GM18526 (cell line): ENCODE results near the gene C16orf46.

Experiments
- POLR2A ChIP-seq: IDR thresholded peaks from 3 replicates; pipeline ENCODE4 v1.6.1; 2011; ENCODE audit not compliant: insufficient read length; ENCODE audit errors: extremely low read depth

C16orf46 gene

GRCh38 chr16:81095653-81095952, 18.6 kb upstream of the C16orf46 start:
- TF ChIP-seq POLR2A: no peak

DNA sequence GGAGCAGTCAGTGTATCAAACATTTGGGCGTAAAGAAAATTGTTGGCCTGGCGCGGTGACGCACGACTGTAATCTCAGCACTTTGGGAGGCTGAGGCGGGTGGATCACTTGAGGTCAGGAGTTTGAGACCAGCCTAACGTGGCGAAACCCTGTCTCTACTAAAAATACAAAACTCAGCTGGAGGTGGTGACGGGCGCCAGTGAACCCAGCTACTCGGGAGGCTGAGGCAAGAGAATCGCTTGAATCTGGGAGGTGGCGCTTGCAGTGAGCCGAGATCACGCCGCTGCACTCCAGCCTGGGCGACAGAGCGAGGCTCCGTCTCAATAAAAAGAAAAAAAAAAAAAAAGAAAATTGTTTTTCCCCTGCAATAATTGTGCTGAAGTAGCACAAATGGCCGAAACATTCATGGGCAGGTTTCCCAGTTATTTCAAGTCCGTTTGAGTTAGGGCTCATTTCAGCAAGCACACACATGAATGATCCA, 17.8 kb upstream of the C16orf46 start:
- TF ChIP-seq POLR2A: no peak

DNA sequence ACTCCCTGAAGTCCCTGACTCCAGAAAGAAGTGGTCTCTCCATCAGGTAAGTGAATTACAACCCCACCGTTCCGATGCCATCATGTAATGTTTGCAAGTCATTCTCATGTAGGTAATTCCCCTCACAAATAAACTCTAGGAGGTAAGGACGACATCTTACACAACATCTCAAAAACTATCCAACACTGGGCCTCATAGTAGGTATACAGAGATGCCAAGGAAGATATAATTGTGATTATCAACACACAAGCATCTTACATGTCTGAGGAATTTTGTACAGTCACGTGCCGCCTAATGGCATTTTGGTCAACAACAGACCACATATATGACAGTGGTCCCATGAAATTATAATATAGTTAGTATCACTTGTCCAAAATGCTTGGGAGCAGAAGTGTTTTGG, 11.8 kb upstream of the C16orf46 start:
- TF ChIP-seq POLR2A: no peak

- TF ChIP-seq POLR2A: no peak
Observed at GRCh38 chr16:81081014-81081413, 4.0 kb upstream of the C16orf46 start.

DNA sequence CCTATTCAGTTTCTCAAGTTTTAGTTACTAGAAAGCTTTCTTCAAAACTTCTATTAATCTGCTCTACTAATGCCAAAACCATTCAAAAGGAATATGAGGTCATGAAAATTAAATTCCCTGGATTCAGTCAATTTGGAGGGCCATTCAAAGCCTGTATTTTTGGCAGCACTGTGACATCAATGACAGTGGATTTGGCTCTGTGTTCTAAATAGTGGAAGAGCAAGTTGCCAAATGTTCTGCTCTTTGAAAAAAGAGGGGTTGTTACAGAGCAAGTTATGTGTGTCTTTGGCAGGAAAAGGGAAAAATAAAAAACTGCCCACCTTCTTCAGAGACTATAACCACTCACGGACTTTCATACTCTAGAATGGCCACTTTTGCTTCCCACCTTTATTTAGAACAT, 3.2 kb upstream of the C16orf46 start:
- no peak for TF ChIP-seq POLR2A

DNA sequence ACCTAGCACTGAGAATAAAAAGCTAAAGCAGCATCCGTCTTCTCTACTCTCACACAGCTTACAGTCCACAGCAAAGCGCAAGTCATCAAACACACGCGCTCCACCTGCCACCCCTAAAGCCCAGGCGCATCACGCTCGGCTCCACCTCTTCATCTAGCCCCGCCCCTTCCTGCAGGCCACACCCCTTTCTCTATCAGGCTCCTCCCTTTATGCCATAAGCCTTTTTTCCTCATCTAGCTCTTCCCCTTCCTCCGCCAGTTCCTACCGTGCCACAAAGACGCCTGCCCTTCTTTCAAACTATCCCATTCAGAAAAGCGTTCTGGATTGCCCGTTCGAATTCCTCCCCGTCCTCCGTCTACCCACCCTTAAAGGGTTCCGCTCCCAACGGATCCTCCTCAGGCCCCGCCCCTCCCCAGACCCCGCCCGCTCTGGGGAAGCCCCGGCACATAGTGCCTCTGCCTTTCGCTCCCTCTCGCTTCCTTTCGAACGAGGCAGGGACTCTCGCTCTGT, 417 bp downstream of the C16orf46 start:
- TF ChIP-seq POLR2A: no peak

GRCh38 chr16:81073560-81074330, 3.3 kb downstream of the C16orf46 start:
- no peak for TF ChIP-seq POLR2A

DNA sequence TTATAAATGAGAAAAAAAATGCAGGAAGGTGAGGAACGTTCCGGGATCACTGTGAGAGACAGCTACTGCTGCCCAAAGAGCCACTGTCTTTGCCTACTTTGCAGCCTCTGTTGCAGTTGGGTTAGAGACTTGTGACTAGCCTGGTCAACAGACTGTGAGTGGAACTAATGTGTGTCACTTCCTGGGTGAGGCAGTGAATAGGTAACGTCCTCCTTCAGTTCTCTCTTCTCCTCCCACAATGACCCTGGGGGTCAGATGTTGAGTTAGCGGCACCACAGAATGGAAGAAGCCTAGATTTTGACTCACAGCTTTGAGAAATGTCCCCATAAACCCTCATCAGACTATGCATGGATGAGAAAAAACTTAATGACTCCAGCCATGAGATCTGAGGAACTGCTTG, 5.2 kb downstream of the C16orf46 start:
- TF ChIP-seq POLR2A: no peak

GRCh38 chr16:81070979-81071378, 6.1 kb downstream of the C16orf46 start:
- no peak for TF ChIP-seq POLR2A

GRCh38 chr16:81069063-81069462, 8.0 kb downstream of the C16orf46 start:
- TF ChIP-seq POLR2A: no peak

DNA sequence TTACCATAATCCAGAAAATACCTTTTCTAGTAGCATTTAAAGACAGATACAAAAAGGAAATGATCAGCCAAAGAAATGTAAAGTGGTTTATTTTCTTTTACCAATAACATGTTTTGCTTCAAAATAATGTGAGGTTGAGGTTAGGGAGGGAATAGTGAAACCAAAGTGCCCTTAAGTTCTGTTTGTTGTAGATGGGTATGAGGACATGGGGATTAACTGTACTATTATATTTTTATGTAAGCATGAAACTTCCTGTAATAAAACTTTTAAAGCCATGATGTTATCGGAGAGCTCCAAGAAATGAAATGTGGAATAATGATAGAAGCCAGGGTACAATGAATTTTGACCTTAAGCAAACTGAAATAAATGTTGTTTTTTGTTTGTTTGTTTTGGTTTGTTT, 9.9 kb downstream of the C16orf46 start:
- TF ChIP-seq POLR2A: no peak

GRCh38 chr16:81066681-81067080, 10.4 kb downstream of the C16orf46 start:
- TF ChIP-seq POLR2A: no peak

DNA sequence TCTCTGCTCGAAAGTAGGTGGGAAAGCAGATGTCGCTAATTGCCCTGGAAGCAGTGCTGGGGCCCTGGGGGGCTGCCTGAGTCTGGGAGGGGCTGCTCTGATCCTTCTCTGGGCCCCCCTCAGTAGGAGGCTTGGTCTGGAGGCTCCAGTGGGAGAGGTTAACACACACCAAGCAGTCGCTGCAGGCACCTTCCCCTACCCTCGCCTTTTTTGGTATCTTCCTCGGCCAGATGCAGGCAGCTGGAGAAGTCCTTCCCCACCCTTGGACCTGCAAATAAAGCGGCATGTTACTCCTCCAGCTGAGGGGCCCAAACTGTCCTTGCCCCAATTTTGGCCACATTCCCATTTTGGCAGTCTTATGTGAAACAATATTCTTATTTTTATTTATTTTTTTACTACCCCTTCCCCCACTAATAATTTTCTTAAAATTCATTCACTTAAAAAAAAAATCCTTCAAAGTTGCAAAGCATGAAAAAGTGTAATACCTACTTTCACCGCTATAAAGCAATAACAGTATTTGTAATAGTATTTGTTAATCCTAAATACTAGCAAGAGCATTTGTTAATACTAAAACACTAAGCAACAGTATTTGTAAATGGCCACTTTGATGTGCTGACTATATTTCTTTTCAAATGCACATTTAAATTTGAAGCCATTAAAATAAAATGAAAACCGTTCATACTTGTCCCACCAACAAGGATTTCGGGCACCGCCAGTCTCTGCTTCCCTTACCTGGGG, 15.0 kb downstream of the C16orf46 start:
- no peak for TF ChIP-seq POLR2A

DNA sequence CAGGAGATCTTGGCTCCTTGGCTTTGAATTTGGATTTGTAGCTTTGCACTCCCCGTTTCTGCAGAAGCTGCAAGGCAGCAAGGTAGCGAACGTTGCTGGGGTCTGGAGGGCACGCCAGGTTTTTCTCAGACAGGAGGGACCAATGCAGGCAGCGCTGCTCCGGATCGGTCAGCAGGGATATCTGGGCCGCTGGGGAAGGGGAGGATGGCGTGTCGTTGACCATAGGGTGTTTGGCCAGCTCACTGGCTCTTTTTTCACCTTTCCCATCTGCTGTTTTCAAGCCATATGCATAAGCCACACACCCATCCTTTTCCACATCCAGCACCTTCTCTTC, 15.8 kb downstream of the C16orf46 start:
- no peak for TF ChIP-seq POLR2A

DNA sequence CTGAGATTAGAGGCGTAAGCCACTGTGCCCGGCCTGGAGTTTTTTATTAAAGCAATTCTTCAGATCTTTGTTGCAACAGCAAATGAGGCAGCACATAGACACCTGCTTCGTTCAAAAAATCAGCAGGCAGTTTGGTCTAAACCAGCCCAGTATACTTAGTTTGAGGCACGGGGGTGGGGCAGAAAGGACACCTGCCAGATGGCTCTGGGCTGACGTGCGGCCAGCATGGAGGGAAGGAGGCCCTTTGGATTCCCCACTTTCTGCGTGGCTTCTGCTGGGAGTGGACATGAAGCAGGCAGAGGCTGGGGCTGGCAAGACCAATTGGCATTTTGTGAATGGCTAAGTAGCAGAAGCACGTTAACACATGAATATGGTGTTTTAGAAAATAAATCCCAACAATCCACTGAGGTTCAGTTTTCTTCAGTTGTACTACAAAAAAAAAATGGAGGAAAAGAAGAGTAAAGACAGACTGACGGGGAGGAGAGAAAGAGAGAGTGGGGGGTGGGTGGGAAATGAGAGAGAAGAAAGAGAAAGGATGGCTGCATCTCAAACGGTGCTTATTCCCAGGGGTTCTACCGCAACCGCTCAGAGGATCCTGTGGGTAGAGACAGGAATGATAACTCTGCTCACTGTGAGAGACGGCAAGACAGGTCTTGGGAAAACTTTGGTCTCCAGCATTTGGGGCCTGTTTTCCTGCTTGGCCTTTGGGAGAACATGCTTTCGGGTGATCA, 16.3 kb downstream of the C16orf46 start:
- no peak for TF ChIP-seq POLR2A

GRCh38 chr16:81053761-81054160, 23.3 kb downstream of the C16orf46 start:
- TF ChIP-seq POLR2A: no peak

- no peak for TF ChIP-seq POLR2A
Observed at GRCh38 chr16:81042821-81043220, 34.2 kb downstream of the C16orf46 start.

DNA sequence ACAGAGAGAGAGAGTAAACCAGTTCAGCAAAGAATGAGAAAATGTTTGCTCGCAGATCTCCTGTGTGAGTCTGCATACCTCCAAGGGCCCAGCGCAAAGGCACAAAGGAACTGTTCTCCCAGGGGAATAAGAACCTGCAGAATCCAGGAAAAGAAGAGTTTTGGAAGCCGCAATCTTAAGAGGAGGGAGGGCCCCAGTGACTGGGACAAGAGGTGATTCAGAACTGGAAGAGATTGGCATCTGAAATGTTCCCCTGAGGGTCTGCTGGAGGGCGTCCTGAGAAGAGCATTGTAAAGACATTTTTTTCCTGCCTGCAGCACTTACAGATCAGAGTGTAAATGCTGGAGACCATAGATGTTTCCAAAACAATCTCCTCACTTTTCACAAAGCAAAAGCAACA, 35.3 kb downstream of the C16orf46 start:
- TF ChIP-seq POLR2A: no peak
